K562 (cell line): Measurements from ENCODE around the gene MED19. TPM values are rescaled to one million over a fixed set of nuclear protein-coding genes. Genes with fewer than 3 reads are reported as not detected.
A peak's percentile ranks its signal among the peaks of the same experiment; 100 is the strongest.

ENCODE experiments used
- BRD9 ChIP-seq: fragments of 450-650 bp; IDR thresholded peaks from 2 replicates; pipeline ENCODE4 v1.6.1; 2018; ENCODE audit warnings: low read depth; ENCODE audit not compliant: partially characterized antibody
- CREB1 ChIP-seq, 2 experiments: sonication (generic) in 1 of 2; formaldehyde crosslinking in 1 of 2; IDR thresholded peaks; 2 replicates each; pipeline versions ENCODE4 v1.6.1 to v1.8.0; 2012 to 2022; ENCODE audit warnings: inconsistent platforms in 1 of 2, mild to moderate bottlenecking in 1 of 2, missing genetic modification reagents in 1 of 2, moderate library complexity in 1 of 2
- DPF2 ChIP-seq: fragments of 450-650 bp; IDR thresholded peaks from 2 replicates; pipeline ENCODE4 v1.6.1; 2016
- E4F1 ChIP-seq: fragments of 250-450 bp; sonication (Bioruptor Pico); IDR thresholded peaks from 2 replicates; pipeline ENCODE4 v1.5.0; 2021; ENCODE audit warnings: mild to moderate bottlenecking, borderline replicate concordance
- ELF1 ChIP-seq: fragments of 200-800 bp; sonication (Bioruptor generic); IDR thresholded peaks from 2 replicates; pipeline ENCODE4 v1.6.1; 2016; ENCODE audit warnings: missing genetic modification characterization, missing compliant biosample characterization
- GABPA ChIP-seq: fragments of 200-800 bp; sonication (Bioruptor generic); conservative IDR thresholded peaks from 2 replicates; pipeline ENCODE4 v1.6.1; 2016; ENCODE audit warnings: low read depth, missing genetic modification characterization, missing compliant biosample characterization
- ID3 ChIP-seq, 2 experiments: fragments of 250-450 bp in 1 of 2; fragments of 450-650 bp in 1 of 2; sonication (Bioruptor Pico) in 1 of 2; IDR thresholded peaks; 2 replicates each; pipeline versions ENCODE4 v1.6.1 to v1.8.0; 2016 to 2021; ENCODE audit warnings: mild to moderate bottlenecking in 2 of 2, moderate library complexity in 2 of 2, missing compliant biosample characterization in 1 of 2, missing genetic modification characterization in 1 of 2
- JUN ChIP-seq, 2 experiments: sonication (generic) in 1 of 2; formaldehyde crosslinking in 1 of 2; IDR thresholded peaks; 2 replicates each; pipeline versions ENCODE4 v1.6.1 to v1.8.0; 2012 to 2022; ENCODE audit warnings: borderline replicate concordance in 2 of 2, mild to moderate bottlenecking in 2 of 2, improper control_type of control experiment in 1 of 2, low read depth in 1 of 2, low read length in 1 of 2, missing genetic modification reagents in 1 of 2
- MTA3 ChIP-seq: fragments of 450-650 bp; formaldehyde crosslinking; IDR thresholded peaks from 2 replicates; pipeline ENCODE4 v1.6.1; 2017; ENCODE audit warnings: mild to moderate bottlenecking, borderline replicate concordance
- NR2C2 ChIP-seq, 2 experiments: fragments of 200-800 bp in 1 of 2; sonication (Bioruptor generic) in 1 of 2; sonication (generic) in 1 of 2; formaldehyde crosslinking in 1 of 2; IDR thresholded peaks; 2 replicates each; pipeline versions ENCODE4 v1.6.1 to v1.8.0; 2016 to 2022; ENCODE audit warnings: mild to moderate bottlenecking in 1 of 2, missing compliant biosample characterization in 1 of 2, missing genetic modification characterization in 1 of 2, missing genetic modification reagents in 1 of 2
- PHB2 ChIP-seq: fragments of 450-650 bp; IDR thresholded peaks from 2 replicates; pipeline ENCODE4 v1.6.1; 2017; ENCODE audit warnings: low read depth
- SP2 ChIP-seq: IDR thresholded peaks from 2 replicates; pipeline ENCODE4 v1.6.1; 2011; ENCODE audit warnings: mild to moderate bottlenecking, low read depth, low read length, moderate library complexity; ENCODE audit not compliant: poor library complexity, severe bottlenecking; ENCODE audit errors: extremely low read depth
- ZMIZ1 ChIP-seq, 2 experiments: fragments of 150-350 bp in 1 of 2; IDR thresholded peaks; 2 replicates each; pipeline ENCODE4 v1.6.1; 2012 to 2016; ENCODE audit warnings: low read depth in 2 of 2, low read length in 2 of 2, mild to moderate bottlenecking in 1 of 2, moderate library complexity in 1 of 2
- ZNF583 ChIP-seq: fragments of 250-450 bp; sonication (Bioruptor Pico); IDR thresholded peaks from 2 replicates; pipeline ENCODE4 v1.4.0; 2020
- ZNF764 ChIP-seq: fragments of 250-450 bp; sonication (Bioruptor Pico); IDR thresholded peaks from 2 replicates; pipeline ENCODE4 v1.4.0; 2020; ENCODE audit warnings: low read depth, mild to moderate bottlenecking, moderate library complexity
- ZNF778 ChIP-seq: fragments of 450-650 bp; formaldehyde crosslinking; IDR thresholded peaks from 2 replicates; pipeline ENCODE4 v1.4.0; 2020; ENCODE audit warnings: mild to moderate bottlenecking, moderate library complexity
- polyA plus RNA-seq, 8 experiments: library from polyadenylated mRNA; depleted of rRNA in 4 of 8; stranded (reverse) in 5 of 8; unstranded in 3 of 8; fragments of >200 nt; fragmentation: Nextera tagmentation in 2 of 8; fragmentation: Illumina TruSeq in 1 of 8; extraction: Ambion mirVana in 2 of 8; extraction: Trizol in 1 of 8; gene quantifications; 2 replicates each; pipeline versions ENCODE4 v1.2.1 to v1.2.3, GENCODE V29; 2011 to 2014; ENCODE audit warnings: inconsistent platforms in 1 of 8, missing spikeins in 1 of 8
- total RNA-seq, 7 experiments: library from RNA; depleted of rRNA in 6 of 7; stranded (reverse); fragments of >200 nt in 6 of 7; fragmentation: Illumina TruSeq in 2 of 7; extraction: Trizol in 2 of 7; gene quantifications; 2 replicates each; pipeline versions ENCODE4 v1.2.1 to v1.2.3, GENCODE V29; 2011 to 2021; ENCODE audit warnings: low replicate concordance in 1 of 7
- TF ChIP-seq, protein P1 (sequence below): sonication (generic); formaldehyde crosslinking; IDR thresholded peaks from 2 replicates; pipeline ENCODE4 v1.8.0; 2022; ENCODE audit warnings: mild to moderate bottlenecking, missing genetic modification reagents

MED19 gene
- total and polyA plus RNA-seq, 9 of the 15 experiments (the other 6 are each of a cell fraction or from before 2014, with no cell fraction given), result 7.3 to 23.5 (median 15.0) TPM

- 0 out of 4 replicates have a peak, but pooled peaks of 1 of the 2 experiments have one; percentile 11 for TF ChIP-seq ZMIZ1 (IDR thresholded peaks at IDR 0.05; ENCODE audit: low read depth in 2 of 2, low read length in 2 of 2)
- no peak for TF ChIP-seq DPF2
- TF ChIP-seq, protein P1, sequence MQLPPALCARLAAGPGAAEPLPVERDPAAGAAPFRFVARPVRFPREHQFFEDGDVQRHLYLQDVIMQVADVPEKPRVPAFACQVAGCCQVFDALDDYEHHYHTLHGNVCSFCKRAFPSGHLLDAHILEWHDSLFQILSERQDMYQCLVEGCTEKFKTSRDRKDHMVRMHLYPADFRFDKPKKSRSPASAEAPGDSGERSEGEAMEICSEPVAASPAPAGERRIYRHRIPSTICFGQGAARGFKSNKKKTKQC (CRISPR knock-in tag), result peak; percentile 71; the same call in 1 of the 2 replicates
- no peak for TF ChIP-seq E4F1 (CRISPR knock-in tag)
- peak; percentile 93 for TF ChIP-seq ELF1
- TF ChIP-seq CREB1 (IDR thresholded peaks at IDR 0.05), result peak; percentile 92
- peak; percentile 85 for TF ChIP-seq CREB1 (CRISPR knock-in tag; IDR thresholded peaks at IDR 0.05)
- TF ChIP-seq ZNF764 (CRISPR knock-in tag), result no peak
- peak; percentile 50; the same call in 1 of the 2 replicates for TF ChIP-seq MTA3
- TF ChIP-seq GABPA (tag), result peak; percentile 99
- TF ChIP-seq NR2C2 (CRISPR knock-in tag; IDR thresholded peaks at IDR 0.05), result peak; percentile 95
- TF ChIP-seq NR2C2 (tag; IDR thresholded peaks at IDR 0.05), result peak; percentile 100
- 0 out of 2 replicates have a peak, but pooled peaks have one; percentile 46 for TF ChIP-seq ZNF583 (CRISPR knock-in tag)
- 0 out of 2 replicates have a peak, but pooled peaks have one; percentile 37 for TF ChIP-seq PHB2
- TF ChIP-seq SP2, result peak; percentile 49
- TF ChIP-seq JUN (IDR thresholded peaks at IDR 0.05; ENCODE audit: borderline replicate concordance, low read depth, low read length), result peak; percentile 10; the same call in 1 of the 2 replicates
- TF ChIP-seq JUN (CRISPR knock-in tag; IDR thresholded peaks at IDR 0.05; ENCODE audit: borderline replicate concordance), result no peak
- no peak for TF ChIP-seq ZNF778 (CRISPR knock-in tag)
- TF ChIP-seq BRD9, result peak; percentile 53
- no peak for TF ChIP-seq ID3 (CRISPR knock-in tag; IDR thresholded peaks at IDR 0.05)
- TF ChIP-seq ID3 (tag; IDR thresholded peaks at IDR 0.05), result 0 out of 2 replicates have a peak, but pooled peaks have one; percentile 33
Measured at GRCh38 chr11:57712256-57713150, 488 bp upstream of the MED19 start, which contains the start of gene TMX2 (continued).
